BE2C (cell line): ENCODE results near the gene CRYGN.

Source experiments
- DNase-seq: peaks from one replicate; pipeline ENCODE4 v3.0.0-alpha.2; 2020
- H3K27me3 ChIP-seq: fragments of 250-450 bp; sonication (Bioruptor Pico); 2 replicates; pipeline ENCODE4 v1.5.1; 2020; ENCODE audit warnings: mild to moderate bottlenecking
- H3K36me3 ChIP-seq: fragments of 250-450 bp; sonication (Bioruptor Pico); 2 replicates; pipeline ENCODE4 v1.5.1; 2020; ENCODE audit warnings: mild to moderate bottlenecking
- H3K4me1 ChIP-seq: fragments of 250-450 bp; sonication (Bioruptor Pico); 2 replicates; pipeline ENCODE4 v1.5.1; 2020
- H3K4me3 ChIP-seq: 2 replicates; pipeline ENCODE4 v1.5.1; 2011; ENCODE audit warnings: low read depth, low read length
- H3K9me3 ChIP-seq: fragments of 250-450 bp; sonication (Bioruptor Pico); 2 replicates; pipeline ENCODE4 v1.5.1; 2020
- TF ChIP-seq, protein P1 (sequence below): IDR thresholded peaks from 2 replicates; pipeline ENCODE4 v1.5.1; 2012; ENCODE audit warnings: mild to moderate bottlenecking, low read depth, low read length

Gene CRYGN

DNA sequence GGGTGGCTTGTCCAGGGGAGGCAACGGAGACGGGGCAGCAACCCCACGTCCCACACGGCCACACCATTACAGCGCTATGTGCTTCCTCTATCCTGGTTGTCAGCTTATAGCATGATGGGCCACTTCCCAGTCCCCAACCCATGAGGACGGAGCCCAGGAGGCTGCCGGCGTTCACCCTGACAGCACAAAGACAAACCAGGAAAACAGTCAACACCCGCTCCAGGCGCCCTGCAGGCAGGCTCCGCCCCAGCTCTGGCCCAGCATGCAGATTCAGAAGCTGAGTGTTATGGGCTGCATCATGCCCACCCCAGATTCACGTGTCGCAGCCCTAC is 44.9 kb downstream of the CRYGN start:
- H3K36me3 ChIP-seq: no peaks in the 10 kb centered on the region
- no peaks in the 10 kb centered on the region for H3K27me3 ChIP-seq
- TF ChIP-seq, protein P1, sequence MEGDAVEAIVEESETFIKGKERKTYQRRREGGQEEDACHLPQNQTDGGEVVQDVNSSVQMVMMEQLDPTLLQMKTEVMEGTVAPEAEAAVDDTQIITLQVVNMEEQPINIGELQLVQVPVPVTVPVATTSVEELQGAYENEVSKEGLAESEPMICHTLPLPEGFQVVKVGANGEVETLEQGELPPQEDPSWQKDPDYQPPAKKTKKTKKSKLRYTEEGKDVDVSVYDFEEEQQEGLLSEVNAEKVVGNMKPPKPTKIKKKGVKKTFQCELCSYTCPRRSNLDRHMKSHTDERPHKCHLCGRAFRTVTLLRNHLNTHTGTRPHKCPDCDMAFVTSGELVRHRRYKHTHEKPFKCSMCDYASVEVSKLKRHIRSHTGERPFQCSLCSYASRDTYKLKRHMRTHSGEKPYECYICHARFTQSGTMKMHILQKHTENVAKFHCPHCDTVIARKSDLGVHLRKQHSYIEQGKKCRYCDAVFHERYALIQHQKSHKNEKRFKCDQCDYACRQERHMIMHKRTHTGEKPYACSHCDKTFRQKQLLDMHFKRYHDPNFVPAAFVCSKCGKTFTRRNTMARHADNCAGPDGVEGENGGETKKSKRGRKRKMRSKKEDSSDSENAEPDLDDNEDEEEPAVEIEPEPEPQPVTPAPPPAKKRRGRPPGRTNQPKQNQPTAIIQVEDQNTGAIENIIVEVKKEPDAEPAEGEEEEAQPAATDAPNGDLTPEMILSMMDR: no peak
- H3K4me1 ChIP-seq: no peaks in the 10 kb centered on the region
- peak; percentile 43 for DNase-seq
- H3K4me3 ChIP-seq: no peak overlapping the region
- no peaks in the 10 kb centered on the region for H3K9me3 ChIP-seq

DNA sequence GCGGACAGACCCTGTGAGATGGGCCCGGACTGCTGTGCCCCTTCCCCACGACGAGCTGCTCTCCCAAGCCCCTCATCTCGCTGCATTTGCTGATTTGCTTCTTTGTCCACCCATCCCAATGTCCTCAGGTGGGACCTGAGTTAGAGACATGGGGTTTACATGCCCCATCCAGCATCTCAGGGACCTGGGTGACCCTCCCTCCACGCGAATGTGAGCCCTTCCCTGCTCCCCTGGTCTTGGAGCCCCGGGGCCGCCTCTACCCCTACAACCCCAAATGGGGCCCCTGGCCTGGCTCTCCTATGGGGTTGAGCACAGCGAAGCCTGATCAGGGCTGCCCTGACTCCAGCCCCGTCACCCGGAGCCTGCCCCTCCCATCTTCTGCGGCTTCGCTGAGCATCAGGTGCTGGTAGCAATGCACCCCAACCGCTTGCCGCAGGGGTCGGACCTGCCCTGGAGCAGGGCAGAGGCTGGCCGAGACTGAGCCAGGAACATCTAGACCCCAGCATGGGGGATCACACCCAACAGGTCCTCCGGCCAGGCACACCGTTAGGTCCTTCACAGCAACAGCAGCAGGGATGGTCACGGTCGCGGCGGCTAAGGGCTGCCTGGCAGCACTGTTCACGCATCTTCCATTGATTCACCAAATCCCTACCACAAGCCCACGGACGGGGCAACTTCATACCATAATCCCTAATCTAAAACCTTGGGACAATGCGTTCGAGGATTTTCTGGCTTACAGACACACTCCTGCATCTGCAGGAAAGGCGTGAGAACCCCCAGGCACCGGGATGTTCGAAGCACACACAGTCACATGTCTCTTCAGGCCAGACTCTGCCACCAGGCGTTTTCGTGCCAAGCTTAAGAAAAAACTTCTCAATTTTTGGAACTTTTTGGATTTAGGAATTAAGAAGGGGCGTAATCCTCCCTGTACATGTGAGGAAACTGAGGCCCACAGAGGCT is 45.6 kb downstream of the CRYGN start:
- DNase-seq: no peak
- H3K36me3 ChIP-seq: no peaks in the 10 kb centered on the region
- H3K9me3 ChIP-seq: no peaks in the 10 kb centered on the region
- TF ChIP-seq, protein P1: no peak
- no peaks in the 10 kb centered on the region for H3K27me3 ChIP-seq
- H3K4me1 ChIP-seq: no peaks in the 10 kb centered on the region
- H3K4me3 ChIP-seq: no peak overlapping the region

DNA sequence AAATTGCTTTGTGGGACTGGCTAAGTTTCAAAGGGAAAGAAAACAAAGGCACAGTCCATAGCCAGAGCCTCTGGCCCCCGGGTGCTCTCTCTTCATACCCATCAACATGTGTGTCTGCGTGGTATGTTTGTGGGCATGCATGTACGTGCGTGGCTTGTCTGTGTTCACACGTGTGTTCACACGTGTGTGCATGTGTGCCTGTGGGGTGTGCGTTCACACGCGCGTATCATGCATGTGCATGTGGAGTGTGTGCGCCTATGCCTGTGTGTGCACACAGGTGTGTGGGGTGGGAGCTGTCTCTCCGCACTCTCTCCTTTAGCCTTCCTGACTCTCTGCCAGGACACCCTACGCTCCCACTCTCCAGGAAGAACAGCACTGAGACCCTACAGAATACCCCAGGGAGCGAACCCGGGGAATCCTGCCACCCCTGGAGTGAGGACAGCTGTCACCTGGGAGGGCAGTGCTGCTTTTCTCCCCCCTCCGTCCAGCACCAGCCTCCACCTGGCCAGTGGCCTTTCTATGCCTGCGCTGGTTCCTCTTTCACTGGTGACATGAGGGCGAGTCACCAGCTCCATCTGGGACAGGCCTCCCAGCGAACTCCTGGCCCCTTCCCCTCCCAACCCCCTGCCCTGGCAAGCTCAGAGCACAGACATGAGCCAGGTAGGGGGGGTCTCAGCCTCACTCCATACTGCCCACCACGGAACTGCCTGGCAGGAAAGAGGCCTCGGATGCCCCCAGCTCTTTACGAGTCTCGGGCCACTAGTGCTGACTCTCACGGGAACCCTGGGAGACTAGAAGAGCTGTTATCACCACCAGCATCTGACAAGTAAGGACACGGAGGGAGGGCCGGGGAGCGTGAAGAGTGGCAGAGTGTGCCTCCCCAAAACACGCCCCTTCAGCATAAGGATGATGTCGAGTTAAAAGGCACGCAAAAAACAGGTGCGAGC is 46.6 kb downstream of the CRYGN start:
- TF ChIP-seq, protein P1: no peak
- Histone ChIP-seq H3K36me3 (no peaks in the 10 kb centered on the region), H3K9me3 (no peaks in the 10 kb centered on the region), H3K4me3 (no peak overlapping the region), H3K27me3 (no peaks in the 10 kb centered on the region), H3K4me1 (no peaks in the 10 kb centered on the region)
- DNase-seq: no peak

DNA sequence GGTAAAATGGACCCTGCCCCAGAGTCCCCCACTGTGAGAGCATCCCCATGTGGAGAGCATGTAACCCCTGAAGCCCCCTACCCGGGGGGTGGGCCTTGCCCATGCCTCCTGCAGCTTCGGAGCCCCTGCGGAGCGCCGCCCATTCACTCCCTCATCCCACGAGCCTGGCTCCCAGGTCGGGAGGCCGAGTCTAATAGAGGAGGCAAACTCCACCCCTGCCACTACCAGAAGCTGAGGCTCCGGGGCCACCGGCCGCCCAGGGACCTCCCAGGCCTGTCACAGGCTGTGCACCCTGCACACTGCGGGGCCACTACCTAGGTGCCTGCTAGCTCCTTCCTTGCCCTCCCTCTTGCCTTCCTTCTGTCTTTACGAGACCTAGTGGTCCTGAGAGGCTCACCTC is 47.5 kb downstream of the CRYGN start:
- no peaks in the 10 kb centered on the region for H3K9me3 ChIP-seq
- H3K4me3 ChIP-seq: no peak overlapping the region
- TF ChIP-seq, protein P1: no peak
- DNase-seq: no peak
- no peaks in the 10 kb centered on the region for H3K4me1 ChIP-seq
- H3K27me3 ChIP-seq: no peaks in the 10 kb centered on the region
- no peaks in the 10 kb centered on the region for H3K36me3 ChIP-seq

DNA sequence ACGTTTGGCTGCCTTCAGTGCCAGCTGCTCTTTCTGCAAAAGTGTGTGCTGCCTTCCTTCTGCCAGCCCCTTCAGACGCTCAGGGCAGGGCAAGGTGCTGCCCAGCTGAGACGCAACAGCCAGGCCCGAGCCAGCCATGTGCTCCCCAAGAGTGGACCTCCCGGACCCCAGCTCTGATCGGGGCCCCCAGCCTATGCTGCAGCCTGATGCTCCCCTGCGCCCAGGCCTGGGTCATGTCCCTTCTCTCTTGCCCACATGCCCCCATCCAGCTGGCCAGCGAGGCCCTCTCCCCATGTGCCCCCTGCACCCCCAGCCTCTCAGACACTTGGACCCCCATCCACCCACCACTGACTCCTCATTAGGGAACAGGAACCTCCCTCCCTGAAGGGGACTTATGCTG is 47.9 kb downstream of the CRYGN start:
- TF ChIP-seq, protein P1: no peak

DNA sequence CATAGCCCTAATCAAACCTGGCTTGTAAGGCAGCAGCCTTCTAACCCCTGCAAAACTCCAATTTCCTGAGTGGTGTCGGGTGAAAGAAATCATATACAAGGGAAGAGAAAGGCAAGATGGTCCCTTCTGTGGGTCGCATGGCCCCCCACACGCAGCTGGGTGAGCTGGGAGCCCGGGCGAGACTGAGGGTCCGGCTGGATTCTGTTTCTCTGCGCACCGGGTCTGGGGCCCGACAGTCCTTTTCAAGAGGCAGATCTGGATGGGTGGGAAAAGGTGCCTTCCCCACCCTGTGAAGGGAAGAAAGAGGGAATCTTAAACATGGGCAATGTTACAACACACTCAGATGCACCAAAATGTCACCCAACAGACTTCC is 48.6 kb downstream of the CRYGN start:
- H3K4me3 ChIP-seq: no peak overlapping the region
- no peaks in the 10 kb centered on the region for H3K9me3 ChIP-seq
- H3K27me3 ChIP-seq: no peaks in the 10 kb centered on the region
- H3K36me3 ChIP-seq: no peaks in the 10 kb centered on the region
- TF ChIP-seq, protein P1: no peak
- no peaks in the 10 kb centered on the region for H3K4me1 ChIP-seq
- DNase-seq: no peak

More for the DNA sequence above, 47.9 kb downstream of the CRYGN start:
- no peaks in the 10 kb centered on the region for H3K27me3 ChIP-seq
- DNase-seq: no peak
- H3K9me3 ChIP-seq: no peaks in the 10 kb centered on the region
- no peaks in the 10 kb centered on the region for H3K36me3 ChIP-seq
- no peaks in the 10 kb centered on the region for H3K4me1 ChIP-seq
- no peak overlapping the region for H3K4me3 ChIP-seq
